GM19455 (cell line): ENCODE data around the gene KLF3.

ENCODE experiments used
- ATAC-seq: cut with Tn5 transposase; IDR thresholded peaks from one replicate; pipeline ENCODE4 v1.9.1; 2021; ENCODE audit not compliant: unreplicated experiment

The KLF3 gene

DNA sequence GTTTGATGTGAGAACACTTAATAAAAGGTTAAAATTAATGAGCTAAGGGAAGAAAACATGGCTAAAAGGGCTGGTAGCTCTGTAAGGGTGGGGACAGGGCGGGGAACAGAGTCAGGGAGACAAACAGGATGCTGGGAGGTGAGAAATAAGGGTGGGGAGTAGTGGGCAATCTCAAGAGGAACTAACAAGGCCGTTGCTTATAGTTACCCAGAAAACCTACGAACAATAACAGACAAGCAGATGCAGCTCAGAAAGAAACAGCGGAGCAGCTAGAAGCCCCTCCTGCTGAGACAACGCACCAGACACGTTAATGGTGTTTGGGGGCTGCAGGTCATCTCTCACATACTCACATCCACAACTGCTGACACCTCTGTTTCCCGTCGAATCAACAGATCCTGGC is 9.7 kb upstream of the KLF3 start:
- no peak for ATAC-seq

DNA sequence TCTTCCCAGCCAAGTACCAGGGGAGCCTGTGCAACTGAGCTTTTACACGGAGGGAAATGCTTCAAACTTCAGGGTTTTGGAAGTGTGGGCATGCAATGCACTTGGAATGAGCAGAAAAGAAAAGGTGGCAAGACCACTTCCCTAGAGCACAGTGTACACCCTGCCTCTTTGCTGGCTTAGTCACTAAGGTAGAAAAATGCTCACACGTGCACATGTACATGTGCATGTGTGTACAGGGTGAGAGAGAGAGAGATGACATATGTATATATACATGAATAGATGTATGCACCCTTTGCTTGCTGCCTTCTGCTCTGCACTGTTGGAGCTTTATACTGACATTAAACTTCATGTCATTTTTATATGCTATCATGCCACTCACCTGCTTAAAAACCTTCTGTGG is 7.9 kb upstream of the KLF3 start:
- no peak for ATAC-seq

DNA sequence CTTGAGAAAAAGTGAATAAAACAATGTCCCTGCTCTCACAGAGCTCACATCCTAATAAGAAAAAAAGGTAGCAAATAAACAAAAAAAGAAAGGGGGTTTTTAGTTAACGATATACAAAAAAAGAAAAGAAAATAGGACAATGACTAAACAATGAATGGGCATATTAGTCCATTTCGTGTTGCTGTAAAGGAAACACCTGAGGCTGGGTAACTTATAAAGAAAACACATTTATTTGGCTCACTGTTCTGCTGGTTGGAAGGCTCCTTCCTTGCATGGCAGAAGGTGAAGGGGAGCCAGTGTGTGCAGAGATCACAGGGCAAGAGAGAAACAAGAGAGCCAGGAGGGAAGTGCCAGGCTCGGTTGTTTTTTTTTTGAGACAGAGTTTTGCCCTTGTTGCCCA is 4.7 kb upstream of the KLF3 start:
- no peak for ATAC-seq

DNA sequence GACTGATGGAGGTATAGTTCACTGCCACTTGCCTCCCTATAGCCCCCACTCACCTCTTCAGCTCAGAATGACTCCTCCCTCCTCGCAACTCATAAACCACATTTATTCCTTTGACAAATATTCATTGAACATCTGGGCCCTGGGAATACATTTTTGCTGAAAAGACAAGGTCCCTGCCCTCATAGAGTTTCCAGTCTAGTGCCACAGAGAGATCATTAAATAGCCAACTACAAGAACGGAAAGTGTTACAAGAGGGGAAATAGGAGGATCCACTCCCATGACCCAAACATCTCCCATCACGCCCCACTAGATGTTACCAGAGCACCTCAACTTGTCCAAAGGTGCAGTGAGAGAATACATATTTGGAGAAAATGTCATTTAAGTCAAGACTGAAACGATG is 3.2 kb upstream of the KLF3 start:
- ATAC-seq, result no peak

DNA sequence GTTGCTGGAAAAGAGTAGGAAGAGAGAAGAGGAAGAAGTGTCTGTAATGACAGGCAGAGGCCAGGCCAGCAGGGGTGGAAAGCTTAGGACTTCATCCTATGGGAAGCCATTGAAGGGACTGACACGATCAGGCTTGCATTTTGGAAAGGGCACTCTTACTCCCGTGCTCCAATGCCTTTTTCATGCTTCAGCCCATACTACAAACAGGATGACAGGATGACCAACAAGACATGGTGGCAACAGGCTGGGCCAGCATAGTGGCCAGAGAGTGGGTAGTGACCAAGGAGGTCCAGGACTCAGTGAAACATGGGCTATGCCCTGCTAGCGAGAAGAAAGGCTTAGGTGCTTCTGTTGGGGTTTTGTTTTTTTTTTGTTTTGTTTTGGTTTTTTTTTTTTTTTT is 2.6 kb upstream of the KLF3 start:
- no peak for ATAC-seq

DNA sequence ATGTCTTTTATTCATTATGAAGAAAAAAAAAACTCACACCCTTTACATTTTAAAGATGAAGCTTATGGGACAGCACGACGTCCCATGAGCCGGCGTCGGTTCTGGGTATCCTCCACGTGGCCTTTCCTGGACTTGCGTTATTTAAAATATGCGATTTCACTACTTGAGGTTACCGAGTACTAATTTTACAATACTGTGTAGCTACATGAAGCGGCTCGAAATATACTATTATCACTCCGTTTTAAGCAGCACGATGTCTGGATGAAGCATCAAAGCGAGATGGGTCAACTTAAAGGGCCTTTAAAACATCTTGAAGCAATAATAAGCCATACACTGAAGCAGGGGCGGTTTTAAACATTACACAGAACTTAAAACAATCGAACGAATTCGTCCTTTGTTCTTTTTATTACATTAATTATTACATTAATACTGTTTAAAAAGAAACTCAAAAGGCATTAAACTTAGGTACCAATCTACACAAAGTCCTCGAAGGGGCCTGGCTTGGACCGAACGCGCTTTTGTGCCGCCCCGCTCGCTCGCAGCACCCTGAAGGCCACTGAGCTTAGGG is 1.4 kb upstream of the KLF3 start:
- no peak for ATAC-seq

DNA sequence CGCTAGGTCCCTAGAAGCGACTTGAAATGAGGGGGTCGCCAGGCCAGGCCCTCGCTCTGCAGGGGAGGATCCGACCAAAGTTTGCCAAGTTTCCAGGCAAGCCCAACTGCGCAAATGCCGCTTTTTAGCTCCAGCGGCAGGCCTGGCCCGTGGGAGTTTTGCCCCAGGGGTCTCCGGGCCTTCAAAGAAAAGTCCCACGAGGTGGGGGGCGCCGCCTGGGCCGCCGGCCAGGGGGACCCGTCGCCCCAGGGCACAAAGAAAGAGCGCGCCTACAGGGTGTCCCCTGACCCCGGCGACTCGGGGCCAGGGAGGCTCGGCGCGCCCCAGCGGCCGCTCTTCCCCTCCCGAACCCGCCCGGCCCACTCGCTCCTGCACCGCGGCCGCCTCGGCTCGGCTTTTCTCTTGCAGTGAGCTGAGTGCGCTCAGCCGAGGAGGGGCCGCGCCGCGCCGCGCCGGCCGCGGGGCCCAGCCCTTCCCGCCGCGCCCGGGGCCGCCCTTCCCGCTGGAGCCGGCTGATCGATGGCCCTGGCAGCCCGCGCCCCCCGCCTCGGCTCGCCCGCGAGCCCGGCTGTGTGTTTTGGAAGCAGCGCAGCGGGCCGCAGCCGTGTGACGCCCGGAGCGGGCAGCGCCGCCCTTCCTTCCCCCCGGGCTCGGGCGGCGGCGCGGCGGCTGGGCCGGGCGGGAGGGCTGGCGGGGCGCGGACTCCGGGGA is 754 bp upstream of the KLF3 start:
- peak; percentile 64 for ATAC-seq

DNA sequence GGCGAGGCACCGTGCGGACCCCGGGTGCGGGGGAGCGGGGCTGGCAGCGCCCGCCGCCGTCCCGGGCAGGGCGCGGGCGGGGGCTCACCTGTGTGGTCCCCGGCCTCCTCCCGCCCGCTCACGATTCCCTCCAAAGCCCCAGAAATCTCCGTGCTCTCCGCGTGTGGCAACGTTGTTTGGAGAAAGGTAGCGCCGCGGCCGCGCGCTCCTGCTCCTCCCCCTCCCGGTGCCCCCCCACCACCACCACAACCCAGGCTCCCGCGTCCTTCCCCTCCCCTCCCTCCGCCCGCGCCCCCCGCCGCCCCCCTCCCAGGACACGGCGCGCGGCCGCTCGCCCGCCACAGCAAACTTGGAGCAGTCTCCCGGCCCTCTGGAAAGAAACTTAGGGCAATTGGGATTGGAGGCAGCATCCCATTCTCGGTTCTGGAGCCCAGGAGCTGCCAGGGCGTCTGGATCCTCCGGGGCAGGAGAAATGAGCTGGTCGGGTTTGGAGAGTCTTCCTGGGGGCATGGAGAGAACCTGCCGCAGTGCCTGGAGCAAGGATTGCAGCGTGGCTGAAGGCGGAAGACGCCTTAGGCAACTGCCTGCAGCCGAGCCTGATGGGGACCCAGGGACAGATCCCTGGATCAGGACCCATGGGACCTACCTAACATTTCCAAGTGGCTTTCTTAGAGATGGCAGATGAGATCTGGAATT is 855 bp downstream of the KLF3 start:
- ATAC-seq, result no peak

DNA sequence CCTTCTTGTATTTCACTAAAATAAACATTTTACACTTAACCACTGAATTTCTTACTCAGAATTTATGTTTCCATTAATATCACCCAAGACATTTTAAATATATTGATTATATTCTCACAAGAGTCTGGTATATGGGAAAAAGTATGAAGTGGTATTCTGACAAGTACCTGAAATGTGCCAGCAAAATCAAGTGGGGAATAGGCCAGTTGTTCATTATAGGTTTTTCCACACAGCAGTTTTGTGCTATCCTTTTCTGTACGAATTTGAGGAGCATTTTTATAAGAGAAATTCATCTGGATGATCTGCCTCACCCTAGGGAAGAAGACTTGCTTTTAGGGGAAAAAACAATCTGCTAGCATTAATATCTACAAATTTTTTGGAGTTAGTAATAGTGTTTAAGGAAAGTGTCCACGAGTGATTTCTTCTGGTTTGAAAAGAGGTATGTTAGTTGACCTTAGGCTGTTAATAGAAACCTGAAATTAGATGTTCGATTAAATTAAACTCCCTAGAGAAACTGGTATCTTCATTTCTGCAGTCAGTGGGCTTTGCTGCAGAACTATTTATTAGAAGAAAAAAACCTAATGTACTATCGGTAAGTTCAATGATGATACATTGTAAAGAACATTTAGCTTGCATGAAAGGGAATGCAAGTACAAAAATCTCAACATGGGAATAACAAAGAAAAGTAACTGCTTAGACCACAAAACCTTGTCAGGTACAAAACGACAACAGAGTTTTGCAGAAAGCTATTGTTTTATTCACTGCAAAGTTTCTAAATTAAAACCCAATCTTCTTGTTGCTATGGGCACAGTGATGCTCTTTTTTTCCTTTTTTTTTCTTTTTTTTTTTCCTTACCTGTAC is 1.8 kb downstream of the KLF3 start:
- no peak for ATAC-seq

DNA sequence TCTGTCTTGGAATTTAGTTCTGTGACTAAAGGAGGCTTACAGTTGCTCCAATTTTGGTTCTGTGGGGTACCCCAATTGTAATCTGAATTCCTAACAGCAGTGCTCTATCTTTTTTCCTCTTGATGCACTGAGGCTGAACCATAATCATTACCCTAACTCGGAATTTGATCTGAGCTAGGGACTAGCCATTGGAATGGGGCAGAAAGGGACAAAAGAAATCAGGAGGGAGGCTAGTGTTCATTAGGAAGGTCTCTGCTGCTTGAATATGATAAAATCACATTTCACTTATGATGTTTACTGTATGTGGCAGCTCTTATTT is 2.7 kb downstream of the KLF3 start:
- ATAC-seq, result no peak

DNA sequence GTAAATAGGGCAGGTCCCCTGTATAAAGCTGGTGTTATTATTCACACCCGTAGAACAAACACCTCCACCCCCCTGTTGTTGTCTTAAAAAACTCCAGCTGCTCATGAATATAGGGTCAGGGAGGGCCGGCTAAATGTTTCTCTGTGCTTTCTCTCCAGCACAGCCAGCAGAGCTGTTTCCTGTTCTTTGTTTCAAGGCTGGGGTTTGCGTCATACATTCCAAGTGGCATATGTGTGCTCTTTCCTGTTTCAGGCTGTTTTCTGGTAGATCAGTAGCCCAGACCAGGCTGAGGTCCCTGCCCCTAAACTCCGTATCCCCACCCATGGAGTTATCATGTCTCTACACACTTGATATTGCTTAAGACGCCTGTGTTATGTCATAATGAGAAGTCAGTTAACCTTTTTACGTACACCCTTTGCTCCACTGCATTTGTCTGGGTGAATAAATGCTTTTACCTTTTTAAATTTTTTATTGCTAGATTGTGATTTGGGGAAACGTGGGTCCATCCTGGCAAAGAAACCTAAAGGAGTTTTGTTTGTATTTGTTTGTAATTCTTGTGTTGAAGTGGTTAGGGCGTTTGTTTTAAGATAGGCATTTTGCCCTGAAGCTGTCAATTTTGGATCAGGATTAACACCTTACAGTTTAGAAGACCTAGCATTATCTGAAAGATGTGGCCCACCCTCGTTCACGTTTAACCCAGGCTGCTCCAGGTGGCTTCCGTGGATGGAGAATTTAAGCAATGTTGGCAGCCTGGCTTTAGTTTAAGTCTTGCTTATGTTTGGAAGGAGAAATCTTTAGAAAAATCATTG is 3.3 kb downstream of the KLF3 start:
- no peak for ATAC-seq

DNA sequence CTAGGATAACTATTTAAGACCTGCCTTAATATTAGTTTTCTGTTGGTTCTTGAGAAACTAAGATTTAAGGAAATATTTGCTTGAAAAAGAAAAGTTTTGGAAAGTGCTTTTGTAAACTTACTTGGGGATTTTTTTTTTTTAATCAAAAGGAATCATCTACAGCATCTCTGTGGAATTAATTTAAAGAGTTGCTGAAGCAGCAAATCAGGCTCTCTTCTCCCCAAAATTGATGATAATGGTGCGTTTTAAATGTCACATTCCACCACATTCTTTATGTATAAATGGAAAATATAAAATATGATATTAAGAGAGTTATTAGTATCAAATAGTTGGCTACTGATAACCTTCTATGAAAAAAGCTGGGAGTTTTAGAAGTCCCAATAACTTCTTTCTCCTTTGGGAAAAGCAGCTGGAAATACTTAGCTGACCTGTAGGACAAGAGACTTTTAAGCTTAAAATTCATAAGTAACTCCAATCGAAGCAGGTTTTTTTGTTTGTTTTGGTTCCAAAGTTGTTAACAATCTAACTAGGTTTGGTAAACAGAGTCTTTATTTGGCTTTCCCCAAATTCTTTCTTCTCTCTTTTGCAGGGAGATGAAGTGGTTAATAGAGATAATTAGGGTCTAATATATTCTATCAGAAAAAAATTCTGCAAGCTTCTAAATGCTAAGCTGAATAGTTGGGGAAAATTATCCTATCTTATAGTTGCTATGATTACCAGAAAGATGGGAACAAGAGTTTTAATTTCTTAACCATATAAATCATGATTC is 4.4 kb downstream of the KLF3 start:
- no peak for ATAC-seq

DNA sequence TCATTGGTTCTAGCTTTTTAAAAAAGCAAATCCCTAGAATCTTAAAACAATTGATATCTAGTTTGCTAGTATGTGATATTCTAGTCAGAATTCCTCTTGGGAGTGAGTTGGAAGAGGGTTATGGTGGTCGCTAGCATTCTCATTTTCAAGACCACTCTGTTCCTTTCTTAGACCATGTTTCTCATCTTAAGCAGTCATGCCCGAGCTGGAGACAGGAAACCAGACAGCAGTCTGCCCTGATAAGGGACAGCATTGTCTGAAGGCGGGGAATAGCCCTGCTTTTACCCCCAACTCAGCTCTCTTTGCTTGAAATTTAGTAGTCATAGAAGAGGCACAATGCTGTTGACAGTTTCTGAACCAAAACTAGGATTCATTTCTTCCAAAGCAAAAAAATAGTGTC is 5.2 kb downstream of the KLF3 start:
- ATAC-seq, result no peak

DNA sequence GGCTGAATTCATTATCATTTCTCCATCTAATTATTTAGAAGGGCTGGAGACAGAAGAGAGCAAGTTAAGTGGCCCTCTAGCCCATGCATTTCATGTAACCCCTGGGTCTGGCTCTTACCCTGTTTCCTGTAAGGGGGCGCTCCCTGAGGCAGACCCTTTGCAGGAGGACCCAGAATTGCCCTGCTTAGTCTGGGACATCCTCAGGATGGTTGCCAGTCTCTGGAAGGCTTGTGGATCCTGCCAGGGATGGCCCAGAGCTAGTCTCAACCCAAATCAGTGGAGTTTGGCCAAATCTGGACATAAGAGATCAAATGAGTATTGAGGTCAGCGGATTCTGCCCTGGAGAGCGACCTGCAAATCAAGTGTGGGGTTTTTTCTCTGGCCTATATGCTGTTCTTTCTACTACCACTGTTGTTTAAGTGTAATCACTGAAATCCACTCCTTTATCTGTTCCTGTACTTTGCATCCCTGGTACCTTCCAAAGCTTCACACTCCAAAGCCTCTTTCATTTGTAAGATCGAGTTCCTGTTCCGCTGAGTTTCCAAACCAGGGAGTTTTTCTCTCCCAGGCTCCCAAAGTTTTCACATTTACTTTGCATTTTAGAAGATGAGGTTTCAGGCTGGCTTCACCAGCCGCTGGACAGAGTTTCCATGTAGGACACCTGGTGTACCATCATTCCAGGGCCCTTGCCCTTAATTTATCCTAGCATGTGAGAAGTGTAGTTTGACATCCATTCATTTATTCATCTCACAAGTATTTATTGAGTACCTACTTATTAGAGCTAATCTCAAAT is 6.3 kb downstream of the KLF3 start:
- no peak for ATAC-seq

DNA sequence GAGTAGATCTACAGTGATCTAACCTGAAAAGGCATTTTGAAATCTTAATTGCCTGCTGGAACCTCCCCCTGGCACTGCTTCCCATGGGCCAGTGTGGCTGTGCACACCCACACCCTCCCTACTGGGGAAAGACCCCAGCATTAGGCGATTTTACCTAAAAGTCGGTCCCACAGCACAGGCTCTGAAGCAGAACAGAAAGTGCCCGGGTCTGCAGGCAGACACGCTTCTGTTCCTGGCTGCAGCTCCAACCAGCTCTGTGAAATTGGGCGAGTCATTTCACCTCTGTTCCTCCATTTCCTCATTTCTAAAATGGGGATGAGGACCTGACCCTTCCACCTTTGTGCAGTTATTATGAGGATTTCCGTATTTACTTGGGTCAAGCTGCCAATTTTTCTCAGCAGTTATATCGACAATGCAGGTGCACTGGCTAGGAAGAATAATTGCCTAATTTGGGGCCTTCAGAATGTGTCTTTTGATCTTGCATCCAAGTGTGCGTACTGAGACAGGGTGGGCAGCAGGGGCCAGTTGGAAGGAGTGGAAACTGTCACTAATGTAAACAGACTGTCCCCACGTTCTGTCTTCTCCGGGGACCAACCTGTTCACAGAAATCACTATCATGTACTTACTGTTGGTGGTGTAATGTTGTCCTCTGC is 7.1 kb downstream of the KLF3 start:
- ATAC-seq, result no peak

DNA sequence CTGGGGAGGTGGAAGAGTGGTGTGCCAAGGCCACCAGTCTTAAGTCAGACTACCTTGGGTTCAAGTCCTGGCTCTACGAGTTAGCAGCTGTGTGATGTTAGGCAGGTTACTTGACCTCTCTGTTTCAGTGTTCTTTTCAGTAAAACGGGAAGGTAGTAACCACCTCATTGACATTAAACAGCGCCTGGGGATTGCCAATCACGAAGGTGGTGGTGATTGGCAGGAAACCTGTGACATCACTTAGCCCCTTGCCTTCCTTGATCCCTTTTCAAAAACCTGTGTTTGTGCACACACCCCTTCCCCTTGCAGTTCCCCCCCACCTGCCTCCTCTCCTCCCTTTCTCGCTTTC is 7.6 kb downstream of the KLF3 start:
- no peak for ATAC-seq

DNA sequence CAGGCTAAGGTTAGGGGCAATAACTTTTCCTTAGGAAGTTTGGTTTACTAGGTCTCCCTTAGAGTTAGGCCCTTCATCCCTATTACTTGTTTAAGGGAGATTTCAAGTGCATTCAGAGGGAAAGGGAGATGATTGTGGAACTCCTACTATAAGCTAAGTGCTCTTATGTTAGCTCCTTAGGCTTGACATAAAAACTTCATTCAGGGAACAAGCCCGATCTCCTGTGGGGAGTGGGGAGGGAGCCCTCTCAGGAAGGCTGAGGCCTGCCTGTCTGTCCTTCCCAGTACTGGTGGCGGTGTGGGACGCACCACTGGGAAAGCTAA is 8.0 kb downstream of the KLF3 start:
- no peak for ATAC-seq

DNA sequence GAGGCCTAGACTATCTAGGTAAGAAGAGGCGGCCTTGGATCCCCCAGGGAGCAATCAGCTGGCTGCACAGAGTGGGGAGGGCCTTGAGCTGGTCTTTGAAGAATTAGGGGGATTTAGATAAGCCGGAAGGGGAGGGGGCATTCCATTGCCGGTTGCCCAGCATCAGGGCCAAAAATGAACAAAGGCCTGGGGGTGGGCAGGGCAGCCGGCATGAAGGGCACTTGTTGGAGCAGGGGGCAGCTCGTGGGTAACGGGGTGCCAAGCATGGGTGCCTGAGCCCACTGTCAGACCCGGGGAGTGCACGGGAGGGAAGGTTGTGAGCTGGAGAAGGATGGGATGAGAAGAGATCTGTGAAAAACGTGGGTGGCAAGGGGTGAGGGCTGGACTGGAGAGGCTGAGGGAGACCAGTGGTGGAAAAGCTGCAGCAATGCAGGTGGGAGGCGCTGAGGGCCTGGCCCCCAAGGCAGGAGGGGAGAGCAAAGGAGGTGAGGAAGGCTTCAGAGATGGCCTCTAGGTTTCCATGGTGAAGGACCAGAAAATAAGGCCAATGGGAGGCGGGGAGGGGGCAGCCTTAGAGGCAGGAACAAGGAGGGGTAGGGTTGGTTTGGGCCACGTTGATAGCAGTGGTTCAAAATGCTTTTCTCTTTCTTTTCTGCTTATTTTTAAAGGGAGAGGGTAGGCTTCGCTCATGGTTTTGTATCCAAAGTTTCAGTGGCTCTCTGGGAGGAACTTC is 8.6 kb downstream of the KLF3 start:
- ATAC-seq, result no peak
